SU-DHL-6 (cell line): ENCODE results near the gene GEMIN4.

ENCODE experiments used
- H2AFZ ChIP-seq: fragments of 200-600 bp; sonication (generic); 2 replicates; pipeline ENCODE4 v1.6.1; 2014; ENCODE audit warnings: low read depth, mild to moderate bottlenecking, moderate library complexity, mixed read lengths, antibody characterized with exemption, low read length; ENCODE audit not compliant: severe bottlenecking
- H3F3A ChIP-seq: fragments of 200-600 bp; shearing (Covaris generic); 2 replicates; pipeline ENCODE4 v1.6.0; 2016; ENCODE audit warnings: antibody characterized with exemption, mild to moderate bottlenecking; ENCODE audit not compliant: insufficient read depth
- H3K27ac ChIP-seq: fragments of 200-600 bp; sonication (generic); 2 replicates; pipeline ENCODE4 v1.5.1; 2016; ENCODE audit warnings: low read depth, mild to moderate bottlenecking, low read length, moderate library complexity, mixed read lengths
- H3K27me3 ChIP-seq: fragments of 200-600 bp; sonication (generic), shearing (Covaris generic); 2 replicates; pipeline ENCODE4 v1.6.0; 2014; ENCODE audit warnings: mild to moderate bottlenecking, low read length
- H3K36me3 ChIP-seq: fragments of 200-600 bp; sonication (generic); 2 replicates; pipeline ENCODE4 v1.6.1; 2014; ENCODE audit warnings: mild to moderate bottlenecking, low read length, mixed read lengths
- H3K4me2 ChIP-seq: fragments of 300-600, 200-600 bp; shearing (Covaris generic), sonication (generic); 2 replicates; pipeline ENCODE4 v1.6.0; 2014; ENCODE audit warnings: low read length, low read depth, mild to moderate bottlenecking; ENCODE audit not compliant: poor library complexity, severe bottlenecking
- H3K4me3 ChIP-seq: fragments of 200-600 bp; sonication (generic); 2 replicates; pipeline ENCODE4 v1.5.1; 2014; ENCODE audit warnings: antibody characterized with exemption, low read length, mild to moderate bottlenecking, mixed read lengths; ENCODE audit not compliant: insufficient read depth, poor library complexity, severe bottlenecking
- H3K79me2 ChIP-seq: fragments of 200-600 bp; sonication (generic); 2 replicates; pipeline ENCODE4 v1.6.1; 2014; ENCODE audit warnings: mild to moderate bottlenecking, low read length, moderate library complexity; ENCODE audit not compliant: insufficient read depth
- H3K9ac ChIP-seq: fragments of 200-600 bp; sonication (generic); 2 replicates; pipeline ENCODE4 v1.7.0; 2014; ENCODE audit warnings: mild to moderate bottlenecking, low read length
- H3K9me2 ChIP-seq: fragments of 200-600 bp; sonication (generic); replicated peaks from 2 replicates; pipeline ENCODE4 v1.6.1; 2014; ENCODE audit warnings: low read length; ENCODE audit not compliant: insufficient read depth
- H3K9me3 ChIP-seq: fragments of 200-600 bp; sonication (generic); 2 replicates; pipeline ENCODE4 v1.6.1; 2014; ENCODE audit warnings: low read length, mixed read lengths; ENCODE audit not compliant: insufficient read depth
- H4K20me1 ChIP-seq: fragments of 200-600 bp; sonication (generic); 2 replicates; pipeline ENCODE4 v1.6.1; 2014; ENCODE audit warnings: low read depth, mild to moderate bottlenecking, antibody characterized with exemption, low read length, moderate library complexity, mixed read lengths
- EZH2phosphoT487 ChIP-seq: fragments of 200-600 bp; sonication (generic), shearing (Covaris generic); conservative IDR thresholded peaks from 2 replicates; pipeline ENCODE4 v1.6.1; 2018; ENCODE audit warnings: mild to moderate bottlenecking, antibody characterized with exemption, low read length, moderate library complexity, mixed read lengths
- TF ChIP-seq, protein P1 (sequence below): fragments of 200-600 bp; sonication (generic); IDR thresholded peaks from one replicate; pipeline ENCODE4 v1.5.1; 2017; ENCODE audit warnings: antibody characterized with exemption, mild to moderate bottlenecking, low read length, moderate library complexity; ENCODE audit not compliant: insufficient read depth, poor library complexity, severe bottlenecking

GEMIN4 gene

DNA sequence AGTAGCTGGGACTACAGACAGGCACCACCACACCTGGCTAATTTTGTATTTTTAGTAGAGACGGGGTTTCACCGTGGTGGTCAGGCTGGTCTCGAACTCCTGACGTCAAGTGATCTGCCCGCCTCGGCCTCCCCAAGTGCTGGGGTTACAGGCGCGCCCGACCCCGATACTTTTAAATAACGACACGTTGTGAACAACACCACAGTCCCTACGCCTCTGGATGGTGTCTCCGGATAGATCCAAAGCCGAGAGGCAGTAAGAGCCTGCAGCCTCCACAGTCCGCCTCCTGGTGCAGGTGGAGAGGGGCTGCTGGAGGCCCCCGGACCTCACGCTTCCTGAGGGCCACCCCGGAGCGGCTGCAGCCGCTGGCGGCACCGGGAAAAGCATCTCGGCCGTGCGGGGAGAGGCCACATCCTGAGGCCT is 20.4 kb downstream of the GEMIN4 start:
- Histone ChIP-seq H3K27ac (no peak overlapping the region), H3K4me2 (peak overlapping the region; percentile 57), H3F3A (0 out of 2 replicates have a peak, but pooled peaks cover 8% of the 10 kb centered on the region), H3K9ac (peak overlapping the region; percentile 93), H4K20me1 (no peaks in the 10 kb centered on the region), H3K36me3 (no peaks in the 10 kb centered on the region), H2AFZ (peak overlapping the region; percentile 85), H3K4me3 (peak overlapping the region; percentile 64), H3K27me3 (no peaks in the 10 kb centered on the region), H3K79me2 (peaks cover 25% of the 10 kb centered on the region), H3K9me3 (no peaks in the 10 kb centered on the region), H3K9me2 (no peaks in the 10 kb centered on the region)
- TF ChIP-seq EZH2phosphoT487 = no peak
- TF ChIP-seq, protein P1, sequence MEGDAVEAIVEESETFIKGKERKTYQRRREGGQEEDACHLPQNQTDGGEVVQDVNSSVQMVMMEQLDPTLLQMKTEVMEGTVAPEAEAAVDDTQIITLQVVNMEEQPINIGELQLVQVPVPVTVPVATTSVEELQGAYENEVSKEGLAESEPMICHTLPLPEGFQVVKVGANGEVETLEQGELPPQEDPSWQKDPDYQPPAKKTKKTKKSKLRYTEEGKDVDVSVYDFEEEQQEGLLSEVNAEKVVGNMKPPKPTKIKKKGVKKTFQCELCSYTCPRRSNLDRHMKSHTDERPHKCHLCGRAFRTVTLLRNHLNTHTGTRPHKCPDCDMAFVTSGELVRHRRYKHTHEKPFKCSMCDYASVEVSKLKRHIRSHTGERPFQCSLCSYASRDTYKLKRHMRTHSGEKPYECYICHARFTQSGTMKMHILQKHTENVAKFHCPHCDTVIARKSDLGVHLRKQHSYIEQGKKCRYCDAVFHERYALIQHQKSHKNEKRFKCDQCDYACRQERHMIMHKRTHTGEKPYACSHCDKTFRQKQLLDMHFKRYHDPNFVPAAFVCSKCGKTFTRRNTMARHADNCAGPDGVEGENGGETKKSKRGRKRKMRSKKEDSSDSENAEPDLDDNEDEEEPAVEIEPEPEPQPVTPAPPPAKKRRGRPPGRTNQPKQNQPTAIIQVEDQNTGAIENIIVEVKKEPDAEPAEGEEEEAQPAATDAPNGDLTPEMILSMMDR = no peak

DNA sequence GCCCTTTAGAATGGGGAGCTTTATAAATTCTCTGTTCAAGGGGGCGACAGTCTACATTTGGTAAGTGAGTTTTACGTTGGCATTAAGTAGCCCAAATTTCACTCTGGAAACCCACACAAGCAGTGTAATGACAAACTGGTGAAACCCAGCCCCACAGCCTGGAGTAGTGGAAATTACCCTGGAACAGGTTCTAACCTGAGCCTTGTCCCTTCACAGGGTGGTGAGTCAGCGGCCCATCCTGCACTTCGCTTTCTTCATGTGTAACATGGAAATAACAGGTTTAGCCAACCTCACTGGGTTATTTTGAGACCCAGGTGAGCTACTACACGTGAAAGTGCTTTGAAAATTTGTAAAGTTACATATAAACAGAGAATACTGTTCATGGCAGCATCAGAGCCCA is 23.2 kb downstream of the GEMIN4 start:
- Histone ChIP-seq H3K9me2 (no peaks in the 10 kb centered on the region), H3K9ac (no peak overlapping the region), H3K4me2 (no peak overlapping the region), H3K79me2 (peaks cover 11% of the 10 kb centered on the region), H3F3A (0 out of 2 replicates have a peak, but pooled peaks cover 7% of the 10 kb centered on the region), H3K27me3 (no peaks in the 10 kb centered on the region), H2AFZ (no peak overlapping the region), H3K27ac (no peak overlapping the region), H3K4me3 (no peak overlapping the region), H3K9me3 (no peaks in the 10 kb centered on the region), H3K36me3 (no peaks in the 10 kb centered on the region), H4K20me1 (no peaks in the 10 kb centered on the region)
- no peak for TF ChIP-seq EZH2phosphoT487
- TF ChIP-seq, protein P1 = no peak

DNA sequence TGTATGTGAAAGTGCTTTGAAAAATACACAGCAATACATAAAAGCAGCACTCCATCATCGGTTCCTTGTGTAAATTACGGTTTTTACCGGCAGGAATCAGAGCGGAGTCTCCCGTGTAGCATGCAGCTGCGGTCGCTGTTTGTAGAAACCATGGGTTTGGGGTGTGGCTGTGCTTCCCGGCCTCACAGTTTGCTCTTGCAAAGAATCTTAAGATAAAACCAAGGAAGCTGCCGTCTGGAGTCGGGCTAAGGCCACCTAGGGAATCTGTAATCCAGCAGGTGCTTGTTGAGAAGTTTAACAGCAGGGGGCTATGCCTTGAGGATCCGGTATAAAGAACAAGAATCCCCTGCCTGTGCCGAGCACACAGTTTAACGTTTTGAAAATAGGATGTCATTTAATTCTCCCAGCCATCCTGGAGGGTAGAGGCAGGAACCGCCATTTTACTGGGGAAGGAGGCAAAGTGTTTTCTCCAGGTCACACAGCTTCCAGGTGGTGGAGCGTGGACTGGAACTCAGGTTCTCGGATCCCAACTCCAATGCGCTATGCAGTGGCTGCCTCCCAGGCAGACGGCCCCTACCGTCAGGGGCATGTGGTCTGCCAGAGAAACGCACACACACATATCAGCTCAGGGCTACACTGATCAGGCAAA is 25.7 kb downstream of the GEMIN4 start:
- H3K9me2 ChIP-seq = no peaks in the 10 kb centered on the region
- H2AFZ ChIP-seq = no peak overlapping the region
- H3K36me3 ChIP-seq = no peaks in the 10 kb centered on the region
- H3K4me3 ChIP-seq = no peak overlapping the region
- no peaks in the 10 kb centered on the region for H3K9me3 ChIP-seq
- no peaks in the 10 kb centered on the region for H3K79me2 ChIP-seq
- TF ChIP-seq, protein P1 = no peak
- TF ChIP-seq EZH2phosphoT487 = no peak
- peaks cover 4% of the 10 kb centered on the region; the same call in 1 of the 2 replicates for H3F3A ChIP-seq
- H3K27me3 ChIP-seq = no peaks in the 10 kb centered on the region
- H4K20me1 ChIP-seq = no peaks in the 10 kb centered on the region
- H3K27ac ChIP-seq = no peak overlapping the region
- no peak overlapping the region for H3K4me2 ChIP-seq
- no peak overlapping the region for H3K9ac ChIP-seq
